Measurements from ENCODE around the gene POMT1.

GRCh38 chr9:131520503-131520902 is 17.8 kb downstream of the POMT1 start:
- TF ChIP-seq CTCF (IDR thresholded peaks at IDR 0.05; ENCODE audit: insufficient read depth, low read length, poor library complexity, severe bottlenecking) (no peak), EZH2phosphoT487 (conservative IDR thresholded peaks at IDR 0.05; ENCODE audit: low read length) (no peak)

Data from SU-DHL-6 (cell line).